Measurements from ENCODE around the gene SLA2. TPM values are rescaled to one million over a fixed set of nuclear protein-coding genes. Genes with fewer than 3 reads are reported as not detected.
A peak's percentile ranks its signal among the peaks of the same experiment; 100 is the strongest.

SLA2 gene
- total RNA-seq, 2 experiments from 2014 or later: 19.9 to 21.3 TPM

- no peak overlapping the region for H3K27ac ChIP-seq (ENCODE audit: low read depth in 1 of 2, low read length in 2 of 2)
- ChIA-PET POLR2A (interaction anchor here (0.7 to 4.2 kb wide), 4 partner anchors 25 to 185 kb away, joined by 3 to 38 read pairs (median 6); partner anchors contain the start of gene RAB5IF), CTCF (no interaction called here)
- TF ChIP-seq CTCF (IDR thresholded peaks at IDR 0.05): no peak
- H3K27me3 Mint-ChIP-seq: no peaks in the 10 kb centered on the region
- H3K4me1 ChIP-seq (ENCODE audit: insufficient read depth, low read length): peaks cover 41% of the 10 kb centered on the region
- no peaks in the 10 kb centered on the region for H3K9me3 Mint-ChIP-seq
- DNase-seq: no peak
- H3K27me3 ChIP-seq (ENCODE audit: control insufficient read depth in 1 of 2, insufficient read depth in 2 of 2, low read length in 2 of 2): no peaks in the 10 kb centered on the region
- peaks cover 52% of the 10 kb centered on the region for H3K4me1 Mint-ChIP-seq (ENCODE audit: low read depth)
- peak overlapping the region; percentile 97 for H3K27ac Mint-ChIP-seq
- no peak overlapping the region for H3K4me3 ChIP-seq (ENCODE audit: low read length)
- H3K36me3 Mint-ChIP-seq (ENCODE audit: low read depth): peaks cover 32% of the 10 kb centered on the region
- no peaks in the 10 kb centered on the region for H3K9me3 ChIP-seq (ENCODE audit: control insufficient read depth in 1 of 2, insufficient read depth in 1 of 2, low read length in 2 of 2)
- ATAC-seq (ENCODE audit: poor library complexity): no peak
- H3K36me3 ChIP-seq (ENCODE audit: insufficient read depth, low read length): peaks cover 7% of the 10 kb centered on the region
- H3K4me3 Mint-ChIP-seq: peak overlapping the region; percentile 81
- intact Hi-C loops (cut with DNase I, micrococcal nuclease): no loop called here
Observed at GRCh38 chr20:36647196-36648121, 1.5 kb upstream of the SLA2 start.

- Histone ChIP-seq H3K27me3 (ENCODE audit: control insufficient read depth in 1 of 2, insufficient read depth in 2 of 2, low read length in 2 of 2) (no peaks in the 10 kb centered on the region), H3K4me3 (ENCODE audit: low read length) (no peak overlapping the region), H3K9me3 (ENCODE audit: control insufficient read depth in 1 of 2, insufficient read depth in 1 of 2, low read length in 2 of 2) (no peaks in the 10 kb centered on the region), H3K27ac (ENCODE audit: low read depth in 1 of 2, low read length in 2 of 2) (peak overlapping the region; percentile 64 to 69), H3K36me3 (ENCODE audit: insufficient read depth, low read length) (peaks cover 3% of the 10 kb centered on the region), H3K4me1 (ENCODE audit: insufficient read depth, low read length) (peaks cover 49% of the 10 kb centered on the region)
- ChIA-PET CTCF (interaction anchor here (0.5 to 2.8 kb wide), 4 partner anchors 9 to 41 kb away, joined by 3 to 15 read pairs (median 4); partner anchors contain the start of gene RAB5IF), POLR2A (interaction anchor here (0.7 to 4.2 kb wide), 8 partner anchors 16 to 184 kb away, joined by 3 to 38 read pairs (median 10); partner anchors contain the start of genes RAB5IF and TGIF2)
- peak overlapping the region; percentile 97 for H3K27ac Mint-ChIP-seq
- intact Hi-C loops (cut with DNase I, micrococcal nuclease): loop anchor here in 1 of 2 experiments (1.0 kb wide), 1 partner anchor 90 kb away; no protein-coding TSS in a partner anchor
- no peaks in the 10 kb centered on the region for H3K9me3 Mint-ChIP-seq
- ATAC-seq (ENCODE audit: poor library complexity) (no peak), DNase-seq (no peak)
- H3K4me3 Mint-ChIP-seq: peak overlapping the region; percentile 98
- TF ChIP-seq CTCF (IDR thresholded peaks at IDR 0.05): no peak
- no peaks in the 10 kb centered on the region for H3K27me3 Mint-ChIP-seq
- peaks cover 60% of the 10 kb centered on the region for H3K4me1 Mint-ChIP-seq (ENCODE audit: low read depth)
- H3K36me3 Mint-ChIP-seq (ENCODE audit: low read depth): peaks cover 33% of the 10 kb centered on the region
Observed at GRCh38 chr20:36646678-36647077, 682 bp upstream of the SLA2 start.

GRCh38 chr20:36645353-36645752 lies 643 bp downstream of the SLA2 start:
- H3K4me1 Mint-ChIP-seq (ENCODE audit: low read depth): peaks cover 64% of the 10 kb centered on the region
- intact Hi-C loops (cut with DNase I, micrococcal nuclease): loop anchor here (2.0 kb wide), 3 partner anchors 15 to 41 kb away; partner anchors contain the start of gene RAB5IF (in 1 of the 2)
- H3K27ac Mint-ChIP-seq: peak overlapping the region; percentile 97
- peak in 3 of 14 experiments; percentile 21 to 29 (median 24) for DNase-seq
- H3K36me3 Mint-ChIP-seq (ENCODE audit: low read depth): peaks cover 42% of the 10 kb centered on the region
- Histone ChIP-seq H3K27ac (ENCODE audit: low read depth in 1 of 2, low read length in 2 of 2) (peak overlapping the region; percentile 64 to 69), H3K27me3 (ENCODE audit: control insufficient read depth in 1 of 2, insufficient read depth in 2 of 2, low read length in 2 of 2) (no peaks in the 10 kb centered on the region), H3K4me3 (ENCODE audit: low read length) (peak overlapping the region; percentile 79), H3K9me3 (ENCODE audit: control insufficient read depth in 1 of 2, insufficient read depth in 1 of 2, low read length in 2 of 2) (no peaks in the 10 kb centered on the region), H3K36me3 (ENCODE audit: insufficient read depth, low read length) (peaks cover 12% of the 10 kb centered on the region), H3K4me1 (ENCODE audit: insufficient read depth, low read length) (peaks cover 59% of the 10 kb centered on the region)
- no peak for TF ChIP-seq CTCF (IDR thresholded peaks at IDR 0.05)
- POLR2A ChIA-PET: interaction anchor here (0.6 to 4.2 kb wide), 18 partner anchors 9 to 691 kb away, joined by 3 to 38 read pairs (median 3); partner anchors contain the start of genes DSN1, RAB5IF, SCAND1 and TGIF2
- peak overlapping the region; percentile 98 for H3K4me3 Mint-ChIP-seq
- no peaks in the 10 kb centered on the region for H3K9me3 Mint-ChIP-seq
- ATAC-seq (ENCODE audit: poor library complexity): no peak
- CTCF ChIA-PET: interaction anchor here (1.0 to 2.8 kb wide), 4 partner anchors 32 to 53 kb away, joined by 4 to 15 read pairs (median 5); partner anchors contain the start of gene RAB5IF
- H3K27me3 Mint-ChIP-seq: no peaks in the 10 kb centered on the region
